SKM-1 treated with dmso at 0.1 percent for 144 hours (cell line): ENCODE results near the gene ZNF845.
"Not testable (repeated sequence)": the region's sequence is repeated elsewhere in the genome, so short reads cannot be mapped to it uniquely, and the experiment has no call there.

Experiments used
- DNase-seq: peaks from one replicate; lab custom pipeline; 2025; ENCODE audit not compliant: unreplicated experiment; lab: John Stamatoyannopoulos, UW

The ZNF845 gene

GRCh38 chr19:53374743-53375142, 41.2 kb downstream of the ZNF845 start:
- no peak for DNase-seq

DNA sequence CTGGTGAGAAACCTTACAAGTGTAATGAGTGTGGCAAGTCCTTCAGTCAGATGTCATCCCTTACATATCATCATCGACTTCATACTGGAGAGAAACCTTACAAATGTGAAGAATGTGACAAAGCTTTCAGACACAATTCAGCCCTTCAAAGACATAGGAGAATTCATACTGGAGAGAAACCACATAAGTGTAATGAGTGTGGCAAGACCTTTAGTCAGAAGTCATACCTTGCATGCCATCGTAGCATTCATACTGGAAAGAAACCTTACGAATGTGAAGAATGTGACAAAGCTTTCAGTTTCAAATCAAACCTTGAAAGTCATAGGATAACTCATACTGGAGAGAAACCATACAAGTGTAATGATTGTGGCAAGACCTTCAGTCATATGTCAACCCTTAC, 47.8 kb downstream of the ZNF845 start:
- no peak for DNase-seq

DNA sequence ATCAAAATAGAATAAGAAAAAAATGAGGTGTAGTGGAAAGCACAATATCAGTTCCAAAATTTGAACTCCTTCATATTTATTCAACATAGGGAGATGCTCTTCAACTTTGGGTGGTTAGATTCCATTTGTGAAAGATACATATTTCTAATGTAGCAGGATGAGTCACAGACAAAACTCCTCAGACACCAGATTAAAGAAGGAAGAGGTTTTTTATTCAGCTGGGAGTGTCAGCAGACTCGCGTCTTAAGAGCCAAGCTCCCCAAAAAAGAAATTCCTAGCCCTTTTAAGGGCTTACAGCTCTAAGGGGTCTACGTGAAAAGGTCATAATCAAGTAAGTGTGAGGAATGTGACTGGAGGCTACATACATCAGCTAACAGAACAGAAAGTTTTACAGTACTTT, 54.6 kb downstream of the ZNF845 start:
- no peak for DNase-seq

- no peak for DNase-seq
Measured at GRCh38 chr19:53388904-53389303, 55.4 kb downstream of the ZNF845 start.

- DNase-seq = no peak
Measured at GRCh38 chr19:53389571-53389970, 56.0 kb downstream of the ZNF845 start.

DNA sequence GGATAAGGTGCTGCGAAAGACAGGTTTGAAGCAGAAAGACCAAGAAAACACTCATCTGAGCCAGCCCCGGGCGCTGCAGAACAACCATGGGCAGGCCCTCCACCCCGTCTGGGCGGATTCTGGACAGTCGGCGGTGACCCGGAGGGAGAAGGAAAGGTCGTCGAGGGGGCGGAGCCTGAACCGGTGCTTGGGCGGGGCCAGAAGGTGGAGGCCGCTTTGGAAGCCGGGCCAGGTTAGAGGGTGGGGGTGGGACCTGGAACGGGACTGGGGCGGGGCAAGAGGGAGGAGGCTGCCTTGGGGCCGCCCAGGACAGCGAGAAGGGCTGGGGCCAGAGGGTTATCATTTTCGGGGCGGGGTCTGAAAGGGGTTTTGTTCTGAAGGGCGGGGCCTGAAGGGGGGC, 56.4 kb downstream of the ZNF845 start:
- no peak for DNase-seq

DNA sequence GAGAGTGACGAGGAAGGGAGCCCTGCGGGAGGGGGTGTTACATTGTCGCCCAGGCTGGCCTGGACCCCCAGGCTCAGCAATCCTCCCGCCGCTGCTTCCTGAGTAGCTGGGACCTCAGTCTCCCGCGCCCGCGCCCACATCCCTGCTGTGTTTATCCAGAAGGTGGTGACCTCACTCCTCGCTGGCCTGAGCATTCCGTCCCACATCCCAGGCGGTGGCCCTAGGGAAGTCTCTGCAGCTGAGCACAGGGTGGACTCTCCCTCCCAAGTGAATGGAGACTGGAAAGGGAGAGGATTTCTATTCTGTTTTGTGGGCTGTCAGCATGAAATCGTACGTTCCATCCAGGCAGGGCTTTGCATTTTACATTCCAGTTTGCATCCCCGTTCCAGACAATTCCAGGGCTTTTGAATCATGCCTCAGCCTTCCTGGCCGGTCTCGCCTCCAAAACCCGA, 61.0 kb downstream of the ZNF845 start:
- no peak for DNase-seq

- peak; percentile 30 for DNase-seq
Measured at GRCh38 chr19:53394974-53395839, 61.7 kb downstream of the ZNF845 start, which contains the start of gene ZNF765. Gene ZNF765 (plus strand): TSS chr19:53395149. CDS start chr19:53398016, 2,867 bp downstream.

GRCh38 chr19:53395840-53396524, 62.4 kb downstream of the ZNF845 start:
- DNase-seq = not testable (repeated sequence)

DNA sequence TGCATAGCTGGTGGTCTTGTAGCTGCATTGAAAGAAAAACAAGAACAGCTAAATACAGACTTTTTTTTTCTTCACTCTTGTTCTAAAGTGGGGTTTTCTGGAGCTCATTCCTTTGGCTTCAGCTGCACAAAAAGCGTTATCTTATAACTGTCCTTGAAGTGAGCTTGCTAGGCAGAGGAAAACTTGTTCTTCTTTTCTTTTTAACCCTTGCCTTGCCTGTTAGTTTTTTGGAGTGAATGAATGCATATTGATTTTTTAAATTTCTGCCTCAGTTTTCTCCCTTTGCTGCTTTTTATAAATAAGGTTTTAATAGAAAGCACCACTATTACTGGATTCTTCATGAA, 62.9 kb downstream of the ZNF845 start:
- DNase-seq = no peak

DNA sequence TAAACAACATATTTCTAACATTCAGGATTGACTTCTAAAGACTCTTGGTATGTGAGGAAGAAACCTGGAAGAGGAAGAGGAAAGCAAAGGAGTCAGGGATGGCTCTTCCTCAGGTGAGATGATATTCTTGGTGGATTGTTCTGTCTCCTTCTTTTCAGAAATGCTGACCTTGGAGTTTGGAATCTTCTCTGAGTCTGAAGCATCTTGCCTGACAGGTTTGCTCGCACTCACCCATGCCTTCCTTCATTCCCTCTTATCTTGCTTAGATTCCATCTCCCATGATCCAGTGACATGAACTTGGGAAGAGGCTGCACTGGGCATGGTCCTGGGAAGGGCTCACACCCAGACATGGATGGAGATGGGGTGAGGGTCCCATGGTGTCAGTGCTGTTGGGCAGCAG, 64.4 kb downstream of the ZNF845 start:
- DNase-seq = not testable (repeated sequence)
